Caco-2 (cell line): ENCODE measurements around the gene TKFC. TPM values are rescaled to one million over a fixed set of nuclear protein-coding genes. Genes with fewer than 3 reads are reported as not detected.

Source experiments
- BruUV-seq: library from RNA; stranded (reverse); fragments of 400-500 nt; replicated peaks from 2 replicates; lab custom pipeline; 2021; lab: Mats Ljungman, UMichigan
- CTCF ChIA-PET: fragments of 300-600 bp; sonication (Branson Sonifier 250); formaldehyde crosslinking; loops from one replicate; lab custom pipeline; 2022; ENCODE audit warnings: antibody characterized with exemption; lab: Charles Lee
- POLR2A ChIA-PET: fragments of 300-600 bp; sonication (Branson Sonifier 250); formaldehyde crosslinking; loops from one replicate; lab custom pipeline; 2022; ENCODE audit warnings: antibody characterized with exemption; lab: Charles Lee
- DNase-seq, 2 experiments: peaks; one replicate each; pipeline versions ENCODE4 v3.0.0 to v3.0.0-alpha.2; 2020 to 2022
- H3K27me3 ChIP-seq: replicated peaks from 2 replicates; pipeline ENCODE4 v1.6.0; 2011; ENCODE audit warnings: low read length; ENCODE audit not compliant: control insufficient read depth, insufficient read depth
- H3K36me3 ChIP-seq: 2 replicates; pipeline ENCODE4 v1.5.1; 2011; ENCODE audit warnings: low read length; ENCODE audit not compliant: control insufficient read depth, insufficient read depth
- H3K4me1 ChIP-seq: fragments of 250-450 bp; sonication (Bioruptor Pico); 2 replicates; pipeline ENCODE4 v1.5.1; 2020; ENCODE audit warnings: mild to moderate bottlenecking
- H3K4me3 ChIP-seq: 2 replicates; pipeline ENCODE4 v1.5.1; 2011; ENCODE audit warnings: low read depth, mild to moderate bottlenecking, control low read depth, low read length
- H3K9me3 ChIP-seq: fragments of 250-450 bp; sonication (Bioruptor Pico); 2 replicates; pipeline ENCODE4 v1.5.1; 2020; ENCODE audit warnings: mild to moderate bottlenecking, moderate library complexity
- H3K27ac Mint-ChIP-seq: one replicate; pipeline ENCODE4 v1.8.0; 2022; ENCODE audit warnings: mixed read lengths; ENCODE audit not compliant: unreplicated experiment
- H3K27me3 Mint-ChIP-seq: one replicate; pipeline ENCODE4 v1.8.0; 2022; ENCODE audit warnings: mixed read lengths; ENCODE audit not compliant: insufficient read depth, unreplicated experiment
- H3K36me3 Mint-ChIP-seq: one replicate; pipeline ENCODE4 v1.8.0; 2022; ENCODE audit warnings: mild to moderate bottlenecking, mixed read lengths; ENCODE audit not compliant: insufficient read depth, unreplicated experiment
- H3K4me1 Mint-ChIP-seq: one replicate; pipeline ENCODE4 v1.8.0; 2022; ENCODE audit warnings: low read depth, mixed read lengths; ENCODE audit not compliant: unreplicated experiment
- H3K4me3 Mint-ChIP-seq: one replicate; pipeline ENCODE4 v1.8.0; 2022; ENCODE audit warnings: mild to moderate bottlenecking, moderate library complexity, mixed read lengths; ENCODE audit not compliant: unreplicated experiment
- H3K9me3 Mint-ChIP-seq: one replicate; pipeline ENCODE4 v1.8.0; 2022; ENCODE audit warnings: mixed read lengths; ENCODE audit not compliant: unreplicated experiment
- CTCF ChIP-seq, 2 experiments: fragments of 200-600 bp in 1 of 2; IDR thresholded peaks; 1 replicate in 1 of 2; 2 replicates in 1 of 2; pipeline versions ENCODE4 v1.5.1 to v1.8.0; 2011 to 2022; ENCODE audit warnings: antibody characterized with exemption in 1 of 2, control low read depth in 1 of 2, inconsistent platforms in 1 of 2, low read depth in 1 of 2, low read length in 1 of 2, mild to moderate bottlenecking in 1 of 2, moderate library complexity in 1 of 2; ENCODE audit not compliant: insufficient read depth in 1 of 2, severe bottlenecking in 1 of 2, unreplicated experiment in 1 of 2
- intact Hi-C: fragments of 100-400 bp; cut with micrococcal nuclease; formaldehyde crosslinking; loops from one replicate; pipeline ENCODE4 v1.10.0; 2022; ENCODE audit not compliant: unreplicated experiment
- total RNA-seq: library from RNA; stranded (reverse); gene quantifications from 2 replicates; pipeline ENCODE4 v1.2.3, GENCODE V29; 2022

TKFC gene
- total RNA-seq, 1 experiment from 2014 or later: 99.0 TPM

- intact Hi-C loops: loop anchor here (1.0 to 2.0 kb wide), 2 partner anchors 49 to 56 kb away; partner anchors contain the start of gene TMEM216
- H3K4me3 Mint-ChIP-seq: no peak overlapping the region
- no peaks in the 10 kb centered on the region; the same call in none of the 2 replicates for H3K36me3 ChIP-seq
Observed at GRCh38 chr11:61336171-61336935, 3.3 kb downstream of the TKFC start.

GRCh38 chr11:61337706-61338470, 4.9 kb downstream of the TKFC start:
- H3K4me1 ChIP-seq: peaks cover 13% of the 10 kb centered on the region
- Mint-ChIP-seq H3K9me3 (no peaks in the 10 kb centered on the region), H3K4me1 (no peaks in the 10 kb centered on the region), H3K27me3 (no peaks in the 10 kb centered on the region), H3K36me3 (peaks cover 17% of the 10 kb centered on the region), H3K27ac (no peak overlapping the region), H3K4me3 (no peak overlapping the region)
- ChIA-PET POLR2A (no interaction called here), CTCF (interaction anchor here (0.8 to 5.7 kb wide), 2 partner anchors 47 to 295 kb away, joined by 3 to 175 read pairs; no protein-coding TSS in a partner anchor)
- no peak for DNase-seq
- H3K27me3 ChIP-seq: no peaks in the 10 kb centered on the region
- no TSS peak for BruUV-seq
- no peaks in the 10 kb centered on the region for H3K9me3 ChIP-seq
- H3K36me3 ChIP-seq: no peaks in the 10 kb centered on the region; the same call in none of the 2 replicates
- TF ChIP-seq CTCF (IDR thresholded peaks at IDR 0.05; ENCODE audit: insufficient read depth in 1 of 2, low read depth in 1 of 2, low read length in 1 of 2, severe bottlenecking in 1 of 2, unreplicated experiment in 1 of 2): no peak
- no peak overlapping the region for H3K4me3 ChIP-seq
- intact Hi-C loops: loop anchor here (2.0 kb wide), 1 partner anchor 55 kb away; the partner anchor contains the start of gene TMEM216

More at GRCh38 chr11:61336171-61336935, 3.3 kb downstream of the TKFC start:
- POLR2A ChIA-PET: interaction anchor here (0.6 to 1.9 kb wide), 8 partner anchors 19 to 93 kb away, joined by 3 to 21 read pairs (median 4); partner anchors contain the start of genes CYB561A3, TMEM138 and TMEM216
- no TSS peak for BruUV-seq
- Mint-ChIP-seq H3K27ac (no peak overlapping the region), H3K9me3 (no peaks in the 10 kb centered on the region), H3K27me3 (no peaks in the 10 kb centered on the region), H3K36me3 (peaks cover 26% of the 10 kb centered on the region), H3K4me1 (peaks cover 10% of the 10 kb centered on the region)
- CTCF ChIA-PET: interaction anchor here (0.5 to 5.7 kb wide), 21 partner anchors 10 to 918 kb away, joined by 3 to 175 read pairs (median 5); partner anchors contain the start of genes CPSF7, CYB561A3, SDHAF2 and TMEM138
- peaks cover 13% of the 10 kb centered on the region for H3K4me1 ChIP-seq
- TF ChIP-seq CTCF (IDR thresholded peaks at IDR 0.05; ENCODE audit: insufficient read depth in 1 of 2, low read depth in 1 of 2, low read length in 1 of 2, severe bottlenecking in 1 of 2, unreplicated experiment in 1 of 2): peak; percentile 93 to 99
- peak; percentile 79 to 92 for DNase-seq
- H3K9me3 ChIP-seq: no peaks in the 10 kb centered on the region
- H3K27me3 ChIP-seq: no peaks in the 10 kb centered on the region
- H3K4me3 ChIP-seq: no peak overlapping the region
